Measurements from ENCODE around the gene ARF1. TPM values are rescaled to one million over a fixed set of nuclear protein-coding genes. Genes with fewer than 3 reads are reported as not detected.
A peak's percentile ranks its signal among the peaks of the same experiment; 100 is the strongest.

Gene ARF1
- polyA plus RNA-seq, 1 donor (not counting 4 experiments of a cell fraction or from before 2014, with no cell fraction given) = 295 TPM

- no peak overlapping the region for H3K9ac ChIP-seq (ENCODE audit: control insufficient read depth, extremely low read depth, insufficient read depth, low read length)
- H3K4me1 ChIP-seq (ENCODE audit: control insufficient read depth, extremely low read depth, insufficient read depth, low read length) = no peaks in the 10 kb centered on the region
- no peaks in the 10 kb centered on the region for H3K79me2 ChIP-seq (ENCODE audit: control insufficient read depth, insufficient read depth, low read length)
- FAIRE-seq = no peak
- dilution Hi-C loops (cut with MboI; ENCODE audit: extremely low pct_ligation_motif_present, low sequenced_read_pairs) = no loop called here
- H3K36me3 ChIP-seq (ENCODE audit: control insufficient read depth in 2 of 2, extremely low read depth in 1 of 2, insufficient read depth in 2 of 2, low read length in 2 of 2) = no peaks in the 10 kb centered on the region
- H3K27me3 ChIP-seq (ENCODE audit: control insufficient read depth, extremely low read depth, insufficient read depth, low read length) = peaks cover 26% of the 10 kb centered on the region
- no peak for DNase-seq (ENCODE audit: low read depth, low spot score)
- no peak overlapping the region for H2AFZ ChIP-seq (ENCODE audit: control insufficient read depth, low read length)
- no peak overlapping the region for H3K4me3 ChIP-seq (ENCODE audit: control insufficient read depth in 2 of 3, extremely low read depth in 1 of 3, insufficient read depth in 2 of 3, low read depth in 1 of 3, low read length in 3 of 3)
- H4K20me1 ChIP-seq (ENCODE audit: control insufficient read depth, extremely low read depth, insufficient read depth, low read length) = no peaks in the 10 kb centered on the region
- H3K9me1 ChIP-seq (ENCODE audit: control insufficient read depth, extremely low read depth, insufficient read depth, low read length) = no peaks in the 10 kb centered on the region
- TF ChIP-seq CTCF (optimal IDR thresholded peaks at IDR 0.05 in 1 of 3, IDR thresholded peaks at IDR 0.05 in 1 of 3, conservative IDR thresholded peaks at IDR 0.05 in 1 of 3; ENCODE audit: extremely low read depth in 1 of 3, insufficient read depth in 2 of 3, low read length in 3 of 3) = no peak
- TF ChIP-seq EZH2 (IDR thresholded peaks at IDR 0.05; ENCODE audit: low read length) = peak; percentile 39
- no peak overlapping the region for H3K27ac ChIP-seq (ENCODE audit: control insufficient read depth, insufficient read depth, low read length)
- no peak overlapping the region for H3K4me2 ChIP-seq (ENCODE audit: control insufficient read depth, extremely low read depth, insufficient read depth, low read depth, low read length)
- no peaks in the 10 kb centered on the region for H3K9me3 ChIP-seq (ENCODE audit: control insufficient read depth, low read depth, low read length)
Observed at GRCh38 chr1:228066891-228067654, 15.4 kb upstream of the ARF1 start.

DNA sequence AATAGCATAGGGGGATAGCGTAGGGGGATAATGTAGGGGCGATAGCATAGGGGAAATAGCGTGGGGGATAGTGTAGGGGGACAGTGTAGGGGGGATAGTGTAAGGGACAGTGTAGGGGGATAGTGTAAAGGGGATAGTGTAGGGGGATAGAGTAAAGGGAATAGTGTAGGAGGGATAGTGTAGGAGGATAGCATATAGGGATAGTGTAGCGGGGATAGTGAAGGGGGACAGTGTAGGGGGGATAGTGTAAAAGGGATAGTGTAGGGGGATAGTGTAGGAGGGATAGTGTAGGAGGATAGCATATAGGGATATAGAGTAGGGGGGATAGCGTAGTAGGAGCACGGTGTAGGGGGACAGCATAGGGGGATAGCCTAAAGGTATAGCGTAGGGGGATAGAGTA lies 14.1 kb upstream of the ARF1 start:
- DNase-seq (ENCODE audit: low read depth, low spot score) (no peak), FAIRE-seq (no peak)
- Histone ChIP-seq H3K9me3 (ENCODE audit: control insufficient read depth, low read depth, low read length) (no peaks in the 10 kb centered on the region), H3K27me3 (ENCODE audit: control insufficient read depth, extremely low read depth, insufficient read depth, low read length) (peaks cover 24% of the 10 kb centered on the region), H3K4me2 (ENCODE audit: control insufficient read depth, extremely low read depth, insufficient read depth, low read depth, low read length) (no peak overlapping the region), H3K9me1 (ENCODE audit: control insufficient read depth, extremely low read depth, insufficient read depth, low read length) (no peaks in the 10 kb centered on the region), H3K4me3 (ENCODE audit: control insufficient read depth in 2 of 3, extremely low read depth in 1 of 3, insufficient read depth in 2 of 3, low read depth in 1 of 3, low read length in 3 of 3) (no peak overlapping the region), H2AFZ (ENCODE audit: control insufficient read depth, low read length) (no peak overlapping the region), H4K20me1 (ENCODE audit: control insufficient read depth, extremely low read depth, insufficient read depth, low read length) (no peaks in the 10 kb centered on the region), H3K79me2 (ENCODE audit: control insufficient read depth, insufficient read depth, low read length) (no peaks in the 10 kb centered on the region), H3K9ac (ENCODE audit: control insufficient read depth, extremely low read depth, insufficient read depth, low read length) (no peak overlapping the region), H3K4me1 (ENCODE audit: control insufficient read depth, extremely low read depth, insufficient read depth, low read length) (no peaks in the 10 kb centered on the region), H3K27ac (ENCODE audit: control insufficient read depth, insufficient read depth, low read length) (no peak overlapping the region), H3K36me3 (ENCODE audit: control insufficient read depth in 2 of 2, extremely low read depth in 1 of 2, insufficient read depth in 2 of 2, low read length in 2 of 2) (no peaks in the 10 kb centered on the region)
- TF ChIP-seq CTCF (optimal IDR thresholded peaks at IDR 0.05 in 1 of 3, IDR thresholded peaks at IDR 0.05 in 1 of 3, conservative IDR thresholded peaks at IDR 0.05 in 1 of 3; ENCODE audit: extremely low read depth in 1 of 3, insufficient read depth in 2 of 3, low read length in 3 of 3) = no peak
- TF ChIP-seq EZH2 (IDR thresholded peaks at IDR 0.05; ENCODE audit: low read length) = no peak
- dilution Hi-C loops (cut with MboI; ENCODE audit: extremely low pct_ligation_motif_present, low sequenced_read_pairs) = no loop called here

Data from keratinocyte (primary cell).